ENCODE results near the gene CBX7.

The CBX7 gene

GRCh38 chr22:39090426-39091064 lies 61.9 kb downstream of the CBX7 start:
- peak; percentile 65 for DNase-seq

- DNase-seq = no peak
These were observed 62.6 kb downstream of the CBX7 start for GRCh38 chr22:39089928-39090327.

- no peak for DNase-seq
These were observed 63.8 kb downstream of the CBX7 start for GRCh38 chr22:39088685-39089032.

- no peak for DNase-seq
These were observed 64.4 kb downstream of the CBX7 start for GRCh38 chr22:39087881-39088684.

GRCh38 chr22:39087098-39087497 lies 65.4 kb downstream of the CBX7 start:
- DNase-seq = no peak

GRCh38 chr22:39084666-39085065 lies 67.8 kb downstream of the CBX7 start:
- no peak for DNase-seq

GRCh38 chr22:39083212-39084165 lies 69.0 kb downstream of the CBX7 start:
- DNase-seq = no peak

- no peak for DNase-seq
These were observed 70.9 kb downstream of the CBX7 start for GRCh38 chr22:39081598-39081997.

- DNase-seq = no peak
These were observed 71.5 kb downstream of the CBX7 start for GRCh38 chr22:39081016-39081415.

Data from activated naive CD4-positive, alpha-beta T cell treated with anti-CD3 and anti-CD28 coated beads, Interleukin-2, amount 50 U/mL, for 16 hours (primary cell).